ENCODE measurements around the gene LDHAL6B. TPM values are rescaled to one million over a fixed set of nuclear protein-coding genes. Genes with fewer than 3 reads are reported as not detected.

Gene LDHAL6B
- total RNA-seq, 1 donor from 2014 or later: not detected

DNA sequence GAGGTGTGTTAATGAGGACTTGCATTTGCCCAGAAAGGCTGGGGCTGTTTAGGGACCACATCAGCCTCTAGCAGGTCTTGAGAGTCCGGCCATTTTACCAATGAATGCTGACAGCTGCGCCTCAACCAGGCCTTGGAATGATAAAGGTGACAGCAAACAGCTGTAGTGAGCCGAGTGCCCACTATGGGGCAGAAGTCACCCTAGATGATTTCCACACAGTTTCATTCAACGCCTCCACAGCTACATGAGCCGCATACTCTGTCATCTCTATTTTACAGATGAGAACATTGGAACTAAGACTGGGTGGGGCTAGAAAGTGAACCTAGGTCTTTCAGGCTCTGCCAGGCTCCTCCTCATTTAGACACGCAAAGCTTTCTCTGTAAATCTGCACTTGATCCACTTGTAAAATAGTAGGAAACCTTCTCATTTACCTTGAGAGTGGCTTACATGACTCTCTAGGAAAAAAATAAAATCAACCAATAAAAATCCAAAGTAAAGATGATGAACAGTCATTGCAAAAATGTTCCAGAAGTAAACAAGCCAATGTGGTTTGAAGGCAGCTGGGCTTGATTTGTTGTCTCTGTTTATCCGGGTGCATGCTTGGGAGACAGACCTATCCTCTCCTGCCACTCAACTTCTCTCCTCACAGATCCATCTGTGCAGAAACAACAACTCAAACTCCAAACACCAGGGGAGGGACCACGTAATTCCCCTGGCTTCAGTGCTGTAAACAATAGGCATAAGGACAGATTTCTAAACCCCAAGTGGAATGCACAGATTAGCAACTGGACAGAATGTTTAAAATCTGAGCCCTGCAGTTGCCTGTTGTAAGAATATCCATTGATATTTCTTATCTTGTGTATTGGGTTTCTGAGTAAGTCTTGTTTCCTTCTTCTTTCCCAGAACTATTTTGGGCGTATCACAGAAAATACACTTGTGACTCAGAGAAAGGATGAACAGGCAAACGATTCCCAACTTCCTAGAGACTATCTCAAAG is 31.5 kb upstream of the LDHAL6B start:
- H3K9ac ChIP-seq (ENCODE audit: low read length): peak overlapping the region; percentile 67
- peak overlapping the region; percentile 64 for H3K27ac Mint-ChIP-seq (ENCODE audit: unreplicated experiment)
- FAIRE-seq: peak; percentile 20

DNA sequence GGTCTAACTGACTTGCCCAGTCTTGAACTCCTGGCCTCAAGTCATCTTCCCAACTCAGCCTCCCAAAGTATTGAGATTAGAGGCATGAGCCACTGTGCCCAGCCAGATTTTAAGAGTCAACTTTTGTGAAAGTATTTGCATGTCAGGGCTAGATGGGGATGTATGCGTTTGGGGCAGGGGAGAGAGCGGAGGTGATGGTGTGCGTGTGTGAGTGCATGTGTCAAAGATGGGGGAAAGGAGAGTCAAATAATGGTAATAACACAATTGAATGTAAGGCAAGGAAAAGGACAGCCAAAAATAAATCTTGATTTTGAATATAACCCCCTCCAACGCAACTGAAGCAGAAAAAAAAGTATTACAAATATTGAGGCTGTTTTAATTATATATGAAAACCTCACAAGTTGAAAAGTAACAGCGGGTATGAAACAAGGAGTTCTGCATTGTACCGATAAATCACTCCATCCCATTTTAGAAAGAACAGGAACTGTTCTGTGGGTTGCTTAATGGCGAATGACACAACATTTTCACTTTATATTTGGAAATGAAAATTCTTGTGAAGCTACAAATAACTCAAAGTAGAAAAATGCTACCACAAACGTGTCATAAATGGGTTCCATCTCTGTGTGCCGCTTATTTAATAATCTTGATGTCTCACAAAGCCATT is 29.9 kb upstream of the LDHAL6B start:
- Mint-ChIP-seq H3K36me3 (ENCODE audit: low read depth, unreplicated experiment) (peaks cover 26% of the 10 kb centered on the region), H3K9me3 (ENCODE audit: unreplicated experiment) (peaks cover 2% of the 10 kb centered on the region), H3K27ac (ENCODE audit: unreplicated experiment) (no peak overlapping the region), H3K4me3 (ENCODE audit: unreplicated experiment) (no peak overlapping the region), H3K4me1 (ENCODE audit: low read depth, unreplicated experiment) (peaks cover 10% of the 10 kb centered on the region), H3K27me3 (ENCODE audit: low read depth, unreplicated experiment) (no peaks in the 10 kb centered on the region)
- H3K27ac ChIP-seq (ENCODE audit: low read depth, low read length): no peak overlapping the region
- no peak overlapping the region for H3K4me2 ChIP-seq (ENCODE audit: low read length)
- FAIRE-seq: no peak
- H3K9me3 ChIP-seq (ENCODE audit: insufficient read depth, low read depth, low read length): no peaks in the 10 kb centered on the region
- H3K4me3 ChIP-seq (ENCODE audit: insufficient read depth, low read depth, low read length): no peak overlapping the region
- no peaks in the 10 kb centered on the region for H3K27me3 ChIP-seq (ENCODE audit: insufficient read depth, low read length)
- no peak overlapping the region for H2AFZ ChIP-seq (ENCODE audit: low read depth, low read length)
- no peak overlapping the region for H3K9ac ChIP-seq (ENCODE audit: low read length)
- TF ChIP-seq, protein P1, sequence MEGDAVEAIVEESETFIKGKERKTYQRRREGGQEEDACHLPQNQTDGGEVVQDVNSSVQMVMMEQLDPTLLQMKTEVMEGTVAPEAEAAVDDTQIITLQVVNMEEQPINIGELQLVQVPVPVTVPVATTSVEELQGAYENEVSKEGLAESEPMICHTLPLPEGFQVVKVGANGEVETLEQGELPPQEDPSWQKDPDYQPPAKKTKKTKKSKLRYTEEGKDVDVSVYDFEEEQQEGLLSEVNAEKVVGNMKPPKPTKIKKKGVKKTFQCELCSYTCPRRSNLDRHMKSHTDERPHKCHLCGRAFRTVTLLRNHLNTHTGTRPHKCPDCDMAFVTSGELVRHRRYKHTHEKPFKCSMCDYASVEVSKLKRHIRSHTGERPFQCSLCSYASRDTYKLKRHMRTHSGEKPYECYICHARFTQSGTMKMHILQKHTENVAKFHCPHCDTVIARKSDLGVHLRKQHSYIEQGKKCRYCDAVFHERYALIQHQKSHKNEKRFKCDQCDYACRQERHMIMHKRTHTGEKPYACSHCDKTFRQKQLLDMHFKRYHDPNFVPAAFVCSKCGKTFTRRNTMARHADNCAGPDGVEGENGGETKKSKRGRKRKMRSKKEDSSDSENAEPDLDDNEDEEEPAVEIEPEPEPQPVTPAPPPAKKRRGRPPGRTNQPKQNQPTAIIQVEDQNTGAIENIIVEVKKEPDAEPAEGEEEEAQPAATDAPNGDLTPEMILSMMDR (IDR thresholded peaks at IDR 0.05; ENCODE audit: insufficient read depth, low read depth, low read length): no peak
- no peaks in the 10 kb centered on the region for H4K20me1 ChIP-seq (ENCODE audit: insufficient read depth, low read length)
- no peak for DNase-seq (ENCODE audit: low read depth)
- H3K4me1 ChIP-seq (ENCODE audit: insufficient read depth, low read length): peaks cover 29% of the 10 kb centered on the region
- no peaks in the 10 kb centered on the region for H3K79me2 ChIP-seq (ENCODE audit: insufficient read depth, low read length)
- H3K36me3 ChIP-seq (ENCODE audit: insufficient read depth, low read length): peaks cover 20% of the 10 kb centered on the region

More for the DNA sequence above, 31.5 kb upstream of the LDHAL6B start:
- Mint-ChIP-seq H3K36me3 (ENCODE audit: low read depth, unreplicated experiment) (peaks cover 27% of the 10 kb centered on the region), H3K4me1 (ENCODE audit: low read depth, unreplicated experiment) (peaks cover 16% of the 10 kb centered on the region), H3K9me3 (ENCODE audit: unreplicated experiment) (peaks cover 2% of the 10 kb centered on the region), H3K4me3 (ENCODE audit: unreplicated experiment) (no peak overlapping the region), H3K27me3 (ENCODE audit: low read depth, unreplicated experiment) (no peaks in the 10 kb centered on the region)
- Histone ChIP-seq H3K4me1 (ENCODE audit: insufficient read depth, low read length) (peaks cover 28% of the 10 kb centered on the region), H3K36me3 (ENCODE audit: insufficient read depth, low read length) (peaks cover 26% of the 10 kb centered on the region), H2AFZ (ENCODE audit: low read depth, low read length) (no peak overlapping the region), H4K20me1 (ENCODE audit: insufficient read depth, low read length) (no peaks in the 10 kb centered on the region), H3K9me3 (ENCODE audit: insufficient read depth, low read depth, low read length) (no peaks in the 10 kb centered on the region), H3K79me2 (ENCODE audit: insufficient read depth, low read length) (no peaks in the 10 kb centered on the region), H3K4me3 (ENCODE audit: insufficient read depth, low read depth, low read length) (peak overlapping the region; percentile 26), H3K4me2 (ENCODE audit: low read length) (peak overlapping the region; percentile 71), H3K27ac (ENCODE audit: low read depth, low read length) (peak overlapping the region; percentile 78), H3K27me3 (ENCODE audit: insufficient read depth, low read length) (no peaks in the 10 kb centered on the region)
- TF ChIP-seq, protein P1 (IDR thresholded peaks at IDR 0.05; ENCODE audit: insufficient read depth, low read depth, low read length): peak; percentile 70
- no peak for TF ChIP-seq EZH2 (IDR thresholded peaks at IDR 0.05; ENCODE audit: insufficient read depth, low read length)
- DNase-seq (ENCODE audit: low read depth): peak; percentile 77
